ENCODE results near the gene GOSR2.
"Not testable (repeated sequence)": the region's sequence is repeated elsewhere in the genome, so short reads cannot be mapped to it uniquely, and the experiment has no call there.

The GOSR2 gene

GRCh38 chr17:46978489-46979146, 55.7 kb downstream of the GOSR2 start:
- Mint-ChIP-seq H3K27ac (no peak overlapping the region), H3K4me1 (peaks cover 10% of the 10 kb centered on the region), H3K4me3 (peak overlapping the region; percentile 82), H3K36me3 (no peaks in the 10 kb centered on the region), H3K9me3 (no peaks in the 10 kb centered on the region), H3K27me3 (peaks cover 43% of the 10 kb centered on the region)
- ATAC-seq = peak; percentile 49

GRCh38 chr17:46979147-46979863, 56.3 kb downstream of the GOSR2 start, which contains the start of gene RPRML:
Gene RPRML, minus strand, starts transcription at chr17:46979253. Its CDS starts 246 bp downstream, at chr17:46979007.
- Mint-ChIP-seq H3K4me3 (peak within 1 kb of the TSS; percentile 82), H3K9me3 (no peaks in the 10 kb centered on the region)
- peak; percentile 64 for ATAC-seq

DNA sequence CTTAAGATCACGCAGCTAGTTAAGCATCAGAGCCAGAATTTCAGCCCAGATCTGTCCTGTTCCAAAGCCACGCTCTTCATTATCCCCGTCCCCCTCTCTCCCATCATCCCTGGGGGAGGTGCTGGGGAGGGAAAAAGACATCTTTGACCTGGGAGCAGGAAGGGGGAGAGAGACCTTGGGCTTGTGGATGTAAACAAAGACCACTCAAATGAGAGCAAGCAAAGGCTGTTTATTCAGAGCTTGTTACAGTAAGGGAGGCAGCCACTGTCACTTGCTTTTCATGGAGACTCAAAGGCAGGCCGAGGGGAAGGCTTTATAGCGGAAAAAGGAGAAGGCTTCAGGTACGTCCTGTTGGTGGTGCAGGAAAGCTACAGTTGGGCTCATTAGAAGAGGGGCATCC, 59.6 kb downstream of the GOSR2 start:
- ATAC-seq = no peak

More at GRCh38 chr17:46979147-46979863, 56.3 kb downstream of the GOSR2 start, which contains the start of gene RPRML:
- Mint-ChIP-seq H3K27me3 (peaks cover 43% of the 10 kb centered on the region), H3K27ac (no peak within 1 kb of the TSS), H3K36me3 (no peaks in the 10 kb centered on the region), H3K4me1 (peaks cover 10% of the 10 kb centered on the region)

DNA sequence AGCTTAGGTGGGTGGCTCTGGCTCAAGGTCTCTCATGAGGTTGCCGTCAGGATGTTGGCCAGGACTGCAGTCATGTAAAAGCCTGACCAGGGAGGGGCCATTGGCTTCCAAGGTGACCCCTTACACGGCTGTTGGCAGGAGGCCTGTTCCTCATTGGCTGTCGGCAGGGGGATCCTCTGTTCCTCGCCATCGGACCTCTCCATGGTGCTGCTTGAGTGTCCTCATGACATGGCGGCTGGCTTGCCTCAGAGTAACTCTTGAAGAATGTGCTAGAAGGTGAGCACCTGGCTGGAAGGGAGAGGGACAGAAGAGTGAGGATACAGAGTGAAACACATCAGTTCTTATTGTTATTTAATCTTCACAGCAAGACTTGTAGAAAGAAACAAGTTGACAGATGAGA, 60.8 kb downstream of the GOSR2 start:
- H3K9me3 Mint-ChIP-seq = no peaks in the 10 kb centered on the region
- H3K27ac Mint-ChIP-seq = no peak overlapping the region
- H3K4me3 Mint-ChIP-seq = no peak overlapping the region
- no peak for ATAC-seq
- no peaks in the 10 kb centered on the region for H3K4me1 Mint-ChIP-seq
- no peaks in the 10 kb centered on the region for H3K36me3 Mint-ChIP-seq
- H3K27me3 Mint-ChIP-seq = peaks cover 22% of the 10 kb centered on the region

More for the DNA sequence above, 59.6 kb downstream of the GOSR2 start:
- no peak overlapping the region for H3K4me3 Mint-ChIP-seq
- H3K9me3 Mint-ChIP-seq = no peaks in the 10 kb centered on the region
- peaks cover 31% of the 10 kb centered on the region for H3K27me3 Mint-ChIP-seq
- no peak overlapping the region for H3K27ac Mint-ChIP-seq
- H3K36me3 Mint-ChIP-seq = no peaks in the 10 kb centered on the region
- H3K4me1 Mint-ChIP-seq = peaks cover 9% of the 10 kb centered on the region

DNA sequence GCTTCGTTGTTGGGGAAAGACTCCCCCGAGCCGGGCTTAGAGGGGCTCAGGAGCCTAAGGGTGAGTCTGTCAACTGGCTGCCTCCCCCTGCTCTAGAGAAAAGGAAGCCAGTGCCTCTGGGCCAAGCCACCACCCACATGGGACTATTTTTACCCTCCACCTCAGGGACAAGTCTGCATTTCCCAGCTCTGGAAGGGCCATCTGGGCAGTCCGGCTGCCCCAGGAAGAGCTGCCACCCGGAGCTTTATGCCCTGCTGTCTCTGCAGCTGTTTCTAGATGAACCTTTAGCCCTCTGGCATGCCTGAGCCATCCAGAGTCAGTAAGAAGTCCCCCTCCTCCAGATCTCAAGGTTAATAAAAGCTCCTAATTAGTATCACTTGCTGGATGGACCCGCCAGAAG, 61.4 kb downstream of the GOSR2 start:
- no peaks in the 10 kb centered on the region for H3K4me1 Mint-ChIP-seq
- H3K27ac Mint-ChIP-seq = no peak overlapping the region
- no peak for ATAC-seq
- H3K27me3 Mint-ChIP-seq = peaks cover 21% of the 10 kb centered on the region
- H3K36me3 Mint-ChIP-seq = no peaks in the 10 kb centered on the region
- H3K9me3 Mint-ChIP-seq = no peaks in the 10 kb centered on the region
- H3K4me3 Mint-ChIP-seq = no peak overlapping the region

DNA sequence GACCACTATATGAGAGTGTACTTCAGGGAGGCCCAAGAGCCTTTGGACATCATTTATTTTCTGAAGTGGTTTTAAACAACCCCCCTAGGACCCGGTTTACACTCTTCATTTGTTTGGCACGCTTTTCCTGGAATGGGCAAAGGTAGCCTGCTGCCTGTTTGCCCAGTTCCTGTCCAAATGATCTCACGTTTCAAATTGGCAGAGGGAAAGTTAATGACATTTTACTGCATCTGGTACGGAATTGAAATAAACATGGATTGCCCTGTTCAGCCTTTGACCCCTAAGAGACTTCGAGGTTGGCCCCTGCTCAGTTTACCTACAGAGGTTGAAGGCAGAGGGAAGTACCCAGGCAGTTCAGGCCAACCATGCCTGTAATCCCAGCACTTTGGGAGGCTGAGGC, 61.9 kb downstream of the GOSR2 start:
- H3K27ac Mint-ChIP-seq = no peak overlapping the region
- H3K9me3 Mint-ChIP-seq = no peaks in the 10 kb centered on the region

DNA sequence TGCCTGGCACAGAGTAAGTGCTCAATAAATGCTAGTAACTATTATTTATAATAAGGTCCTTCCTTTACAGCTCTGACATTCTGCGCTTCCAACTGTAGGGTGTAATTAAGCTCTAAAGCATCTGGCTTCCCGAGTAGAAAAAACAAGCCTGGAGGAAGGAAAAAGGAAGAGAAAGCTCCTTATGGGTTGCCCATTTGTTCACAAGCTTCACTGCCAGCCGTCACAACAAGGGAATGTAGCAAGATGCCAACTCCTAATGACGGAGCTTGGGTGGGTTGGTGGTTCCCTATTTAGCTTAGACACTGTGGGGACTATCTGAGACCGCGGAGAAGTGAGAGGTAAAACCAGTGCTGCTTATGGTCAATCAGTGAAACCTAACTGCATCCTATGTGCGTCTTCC, 63.4 kb downstream of the GOSR2 start:
- Mint-ChIP-seq H3K4me3 (no peak overlapping the region), H3K36me3 (no peaks in the 10 kb centered on the region)

More for the DNA sequence above, 61.9 kb downstream of the GOSR2 start:
- Mint-ChIP-seq H3K4me3 (no peak overlapping the region), H3K27me3 (peaks cover 15% of the 10 kb centered on the region), H3K36me3 (no peaks in the 10 kb centered on the region), H3K4me1 (no peaks in the 10 kb centered on the region)
- no peak for ATAC-seq

DNA sequence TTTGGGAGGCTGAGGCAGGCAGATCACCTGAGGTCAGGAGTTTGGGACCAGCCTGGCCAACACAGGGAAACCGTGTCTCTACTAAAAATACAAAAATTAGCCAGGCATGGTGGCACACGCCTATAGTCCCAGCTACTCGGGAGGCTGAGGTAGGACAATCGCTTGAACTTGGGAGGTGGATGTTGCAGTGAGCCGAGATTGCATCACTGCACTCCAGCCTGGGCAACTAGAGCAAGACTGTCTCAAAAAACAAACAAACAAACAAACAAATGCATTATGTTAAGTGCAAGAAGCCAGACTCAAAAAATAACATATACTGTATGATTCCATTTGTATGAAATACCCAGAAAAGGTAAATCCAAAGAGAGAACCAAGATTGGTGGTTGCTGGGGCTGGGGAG, 65.0 kb downstream of the GOSR2 start:
- H3K9me3 Mint-ChIP-seq, H3K36me3 Mint-ChIP-seq, H3K4me3 Mint-ChIP-seq, H3K27ac Mint-ChIP-seq, H3K27me3 Mint-ChIP-seq, H3K4me1 Mint-ChIP-seq, ATAC-seq: not testable (repeated sequence)

More for the DNA sequence above, 63.4 kb downstream of the GOSR2 start:
- no peak for ATAC-seq
- peaks cover under 1% of the 10 kb centered on the region for H3K27me3 Mint-ChIP-seq
- no peak overlapping the region for H3K27ac Mint-ChIP-seq
- H3K4me1 Mint-ChIP-seq = no peaks in the 10 kb centered on the region
- H3K9me3 Mint-ChIP-seq = no peaks in the 10 kb centered on the region

DNA sequence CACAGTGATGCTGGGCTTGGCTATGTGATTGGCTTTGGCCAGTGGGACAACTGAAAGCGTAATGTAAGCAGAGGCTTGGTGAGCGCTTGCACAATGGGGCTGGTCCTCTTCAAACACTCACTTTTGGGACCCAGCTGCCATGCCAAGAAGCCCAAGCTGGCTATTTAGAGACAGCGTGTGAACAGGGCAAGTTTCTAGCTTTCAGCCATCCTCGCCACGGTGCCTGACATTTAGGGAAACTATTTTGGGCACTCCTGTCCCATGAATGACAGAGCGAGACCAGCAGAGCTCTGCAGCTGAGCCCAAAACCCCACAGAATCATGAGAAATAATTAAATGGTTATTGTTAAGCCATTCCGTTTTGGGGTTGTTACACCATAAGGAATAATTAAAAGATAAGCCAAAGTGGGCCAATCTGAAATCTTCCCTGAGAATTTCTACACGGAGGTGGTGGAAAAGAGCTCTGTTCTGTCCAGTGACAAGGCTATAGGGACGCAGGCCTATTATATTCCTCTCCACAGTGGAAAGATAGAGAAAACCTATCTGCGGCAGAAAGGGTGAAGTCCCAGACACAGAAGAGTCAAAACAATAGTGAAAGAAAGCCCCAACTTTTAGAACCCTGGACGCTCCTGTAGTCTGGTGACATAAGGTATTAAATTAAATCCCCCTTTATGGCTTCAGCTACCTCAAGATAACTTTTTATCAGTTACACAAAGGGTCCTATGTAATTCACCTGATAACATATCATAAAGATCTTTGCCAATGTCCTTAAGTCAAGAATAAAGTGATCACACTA, 66.9 kb downstream of the GOSR2 start:
- Mint-ChIP-seq H3K4me1 (no peaks in the 10 kb centered on the region), H3K9me3 (no peaks in the 10 kb centered on the region), H3K27ac (no peak overlapping the region), H3K36me3 (no peaks in the 10 kb centered on the region), H3K27me3 (no peaks in the 10 kb centered on the region), H3K4me3 (no peak overlapping the region)
- peak; percentile 47 for ATAC-seq

- no peaks in the 10 kb centered on the region for H3K9me3 Mint-ChIP-seq
- no peaks in the 10 kb centered on the region for H3K4me1 Mint-ChIP-seq
- H3K27me3 Mint-ChIP-seq = no peaks in the 10 kb centered on the region
- no peaks in the 10 kb centered on the region for H3K36me3 Mint-ChIP-seq
- no peak for ATAC-seq
- no peak overlapping the region for H3K4me3 Mint-ChIP-seq
- H3K27ac Mint-ChIP-seq = no peak overlapping the region
Measured at GRCh38 chr17:46991617-46992016, 68.7 kb downstream of the GOSR2 start.
